GM19463 (cell line): Measurements from ENCODE around the gene ARHGEF7.

ENCODE experiments used
- ATAC-seq: cut with Tn5 transposase; IDR thresholded peaks from one replicate; pipeline ENCODE4 v1.9.1; 2021; ENCODE audit warnings: mild to moderate bottlenecking, moderate library complexity; ENCODE audit not compliant: unreplicated experiment

ARHGEF7 gene

DNA sequence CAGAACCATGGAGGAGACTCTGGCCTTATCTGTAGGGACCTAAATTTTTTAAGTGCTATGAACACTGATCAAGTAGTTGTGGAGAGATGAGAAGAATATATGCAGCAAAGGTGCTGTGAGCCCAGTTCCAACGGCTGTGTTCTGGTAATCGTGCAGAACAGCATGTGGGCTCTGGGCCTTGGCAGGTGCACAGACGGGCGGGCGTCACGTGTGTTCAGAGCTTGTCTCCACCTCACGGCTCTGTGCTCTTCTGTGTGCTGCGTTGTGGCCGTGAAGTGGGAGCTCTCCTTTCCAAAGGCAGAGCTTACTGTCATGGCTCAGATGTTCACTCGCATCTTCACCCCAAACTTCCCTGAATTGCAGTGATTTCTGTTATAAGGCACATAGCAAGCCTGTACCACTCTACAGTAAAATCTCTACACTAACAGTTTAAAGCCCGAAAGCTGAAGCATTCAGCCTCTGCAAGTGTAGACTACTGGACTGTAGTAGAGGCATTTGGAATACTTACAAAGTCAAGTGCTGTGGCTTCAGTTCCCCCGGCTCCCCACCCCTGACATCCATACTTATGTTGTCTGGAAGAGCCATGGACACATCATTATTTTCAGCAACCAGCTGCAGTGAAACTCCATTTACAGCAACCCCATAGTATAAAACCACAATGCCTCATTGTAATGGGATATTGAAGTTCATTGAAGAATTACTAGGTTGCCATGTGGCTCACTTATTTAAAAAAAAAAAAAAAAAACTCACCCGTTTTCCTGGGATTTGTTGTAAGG lies 177.8 kb downstream of the ARHGEF7 start:
- ATAC-seq: no peak

DNA sequence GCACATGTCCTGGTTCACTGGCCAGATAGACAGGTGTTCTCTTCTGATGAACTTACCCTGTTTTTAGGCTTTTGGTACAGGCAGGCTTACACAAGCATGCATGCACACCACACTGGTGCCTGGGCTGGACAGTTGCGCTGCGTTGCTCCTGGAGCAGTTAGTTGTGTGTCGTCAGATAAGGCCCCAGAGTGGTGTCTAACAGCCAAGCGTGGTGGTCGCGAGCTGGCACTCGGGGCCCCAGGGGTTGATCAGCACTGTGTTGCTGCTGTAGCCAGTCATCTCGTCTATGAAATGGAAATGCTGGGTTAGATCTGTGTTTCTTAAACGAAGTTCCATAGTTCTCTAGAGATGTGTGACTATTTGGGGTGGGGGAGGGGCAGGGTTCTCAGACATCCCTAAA lies 180.8 kb downstream of the ARHGEF7 start:
- no peak for ATAC-seq

DNA sequence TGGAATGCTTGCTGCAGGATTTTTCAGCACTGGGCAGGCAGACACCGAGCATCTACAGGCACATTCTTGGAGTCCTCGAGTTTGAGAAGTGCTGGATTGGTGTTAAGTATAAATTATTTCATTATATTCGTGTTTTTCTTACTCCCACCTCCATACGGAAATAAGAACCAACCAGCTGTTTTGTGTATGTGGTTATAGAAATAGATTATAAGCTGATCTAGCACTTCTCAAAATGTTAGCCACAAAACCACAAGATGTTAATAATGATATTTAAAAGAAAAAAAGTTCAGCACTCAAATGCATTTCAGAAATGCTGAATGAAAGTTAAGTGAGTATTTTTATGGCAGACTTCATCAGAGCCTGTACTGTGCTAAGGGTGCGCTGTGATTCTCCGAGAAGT lies 181.3 kb downstream of the ARHGEF7 start:
- ATAC-seq: no peak

DNA sequence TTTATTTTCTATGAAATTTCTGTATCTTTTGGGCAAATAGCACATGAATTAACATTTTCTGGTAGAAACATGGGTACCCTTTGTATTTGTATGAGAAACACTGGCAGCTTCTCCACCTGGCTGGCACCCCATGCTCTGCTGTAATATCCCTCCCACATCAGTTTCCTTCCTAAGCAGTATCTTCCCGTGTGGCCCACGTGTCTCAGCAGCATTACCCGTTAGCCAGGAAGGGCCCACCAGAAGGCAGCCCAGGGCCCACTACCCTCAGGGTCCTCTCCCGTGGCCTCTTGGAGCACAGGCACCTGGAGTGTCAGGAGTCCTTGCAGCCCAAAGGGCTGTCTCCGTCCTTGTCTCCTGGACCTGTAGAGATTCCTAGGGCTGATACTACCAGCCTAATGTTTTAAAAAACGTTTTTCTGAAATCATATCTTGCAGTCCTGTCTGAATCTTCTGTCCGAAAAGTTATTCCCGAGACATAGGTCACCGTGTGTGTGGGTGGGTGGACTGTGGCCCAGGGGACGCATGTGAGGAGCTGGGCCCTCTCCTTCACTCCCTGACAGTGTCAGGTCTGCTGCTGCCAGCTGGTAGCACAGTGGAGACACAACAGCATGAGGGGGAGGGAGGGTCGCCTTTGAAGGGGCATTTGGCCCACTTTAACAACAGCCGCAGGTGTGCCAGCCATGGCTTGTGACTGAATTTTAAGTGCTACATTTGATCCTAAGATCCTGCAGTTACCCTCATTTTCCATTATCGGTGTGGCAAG lies 183.3 kb downstream of the ARHGEF7 start:
- no peak for ATAC-seq

GRCh38 chr13:111302045-111302726 lies 187.1 kb downstream of the ARHGEF7 start:
- ATAC-seq: no peak

DNA sequence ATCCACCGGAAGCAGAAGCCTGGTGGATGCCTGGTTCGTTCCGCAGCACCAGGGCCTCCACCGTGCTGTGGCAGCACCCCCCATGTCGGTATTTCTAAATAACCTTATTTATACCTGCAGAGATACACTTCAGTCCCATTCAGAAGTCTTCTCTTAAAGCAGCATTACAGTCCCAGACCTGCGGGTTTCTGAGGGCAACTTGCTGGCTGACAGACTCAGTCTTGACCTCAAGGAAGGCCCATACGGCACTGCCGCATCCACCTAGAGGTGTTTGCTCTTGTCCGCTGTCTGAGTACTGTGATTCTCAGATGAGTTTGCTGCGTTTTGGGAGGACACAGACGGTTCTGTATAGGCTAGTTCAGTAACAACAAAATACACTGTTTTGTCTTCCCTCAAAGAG lies 188.4 kb downstream of the ARHGEF7 start:
- ATAC-seq: no peak

DNA sequence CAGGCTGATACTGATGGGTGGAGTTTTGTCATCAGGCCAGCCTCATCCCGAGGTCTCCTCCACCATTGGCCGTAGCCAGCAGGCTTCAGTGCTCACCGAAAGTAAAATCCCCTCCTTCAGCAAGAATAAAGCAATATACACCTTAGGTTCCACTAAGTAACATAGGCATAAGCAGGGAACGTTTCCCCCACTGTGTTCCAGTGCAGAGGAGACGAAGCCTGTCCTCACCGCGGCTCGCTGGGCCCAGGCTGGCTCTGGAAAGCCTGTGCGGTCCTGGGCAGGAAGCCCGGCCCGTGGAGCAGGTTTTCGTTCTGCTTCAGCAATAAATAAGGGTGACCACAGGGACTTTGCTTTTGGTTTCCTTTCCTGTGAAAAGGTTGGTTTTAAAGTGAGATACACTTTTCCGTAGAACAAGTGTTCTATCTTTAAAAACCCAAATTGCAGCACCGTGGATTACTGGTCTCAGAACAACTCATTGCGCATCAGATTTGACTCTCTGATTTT lies 189.0 kb downstream of the ARHGEF7 start:
- peak; percentile 95 for ATAC-seq

DNA sequence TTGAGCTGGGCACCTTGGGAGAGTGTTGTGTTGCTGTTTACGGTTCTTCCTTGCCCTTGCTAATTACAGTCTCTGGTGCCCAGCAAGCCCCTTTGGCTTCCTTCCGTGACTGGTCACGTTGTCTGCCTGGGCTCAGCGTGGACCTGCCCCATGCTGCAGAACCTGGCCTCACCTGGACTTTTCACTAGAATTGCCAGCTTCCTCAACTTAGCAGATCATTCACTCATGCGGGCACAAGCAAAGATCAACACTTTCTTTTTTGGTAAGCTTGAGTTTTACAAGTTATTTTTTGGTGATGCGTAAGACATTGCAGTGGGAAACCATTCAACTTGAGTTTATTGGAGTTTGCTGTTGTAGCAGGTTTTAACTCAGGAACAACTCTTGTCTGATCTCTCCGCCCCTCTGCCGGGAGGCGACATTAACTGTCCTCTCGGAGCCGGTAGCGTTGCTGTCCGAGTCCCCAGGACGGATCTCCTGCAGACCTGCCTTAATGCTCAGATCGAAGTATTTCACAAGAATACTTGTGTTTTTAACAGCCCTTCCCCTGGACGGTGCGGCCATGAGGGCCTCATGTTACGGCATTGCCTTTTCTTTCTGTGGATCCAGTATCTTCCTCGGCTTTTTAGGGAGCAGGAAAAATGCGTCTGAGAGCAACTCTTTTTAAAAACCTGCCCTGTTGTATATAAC lies 189.6 kb downstream of the ARHGEF7 start:
- peak; percentile 32 for ATAC-seq

GRCh38 chr13:111312944-111313590 lies 198.0 kb downstream of the ARHGEF7 start:
- no peak for ATAC-seq

- no peak for ATAC-seq
Observed at GRCh38 chr13:111313911-111314425, 198.9 kb downstream of the ARHGEF7 start.

DNA sequence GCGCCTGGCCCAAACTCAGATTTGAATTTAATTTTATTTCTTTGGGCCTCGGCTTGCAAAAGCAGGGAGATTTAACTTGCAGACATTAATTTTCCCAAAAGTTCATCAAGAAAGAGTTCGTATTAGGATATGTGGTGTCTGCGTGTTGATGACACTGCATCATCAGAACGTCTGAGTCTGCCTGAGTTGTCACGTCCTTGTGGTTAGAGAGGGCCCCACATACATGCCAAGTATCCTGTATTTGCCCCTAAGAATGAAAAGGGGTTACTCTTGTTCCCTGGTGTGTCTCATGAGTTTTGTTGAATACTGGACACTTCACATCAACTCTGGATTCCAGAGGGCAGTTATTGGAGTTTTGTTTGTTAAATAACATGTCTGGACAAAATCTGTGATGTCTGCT lies 199.7 kb downstream of the ARHGEF7 start:
- ATAC-seq: no peak

- ATAC-seq: no peak
Observed at GRCh38 chr13:111315347-111315995, 200.4 kb downstream of the ARHGEF7 start.

- ATAC-seq: no peak
Observed at GRCh38 chr13:111316161-111316730, 201.1 kb downstream of the ARHGEF7 start.

DNA sequence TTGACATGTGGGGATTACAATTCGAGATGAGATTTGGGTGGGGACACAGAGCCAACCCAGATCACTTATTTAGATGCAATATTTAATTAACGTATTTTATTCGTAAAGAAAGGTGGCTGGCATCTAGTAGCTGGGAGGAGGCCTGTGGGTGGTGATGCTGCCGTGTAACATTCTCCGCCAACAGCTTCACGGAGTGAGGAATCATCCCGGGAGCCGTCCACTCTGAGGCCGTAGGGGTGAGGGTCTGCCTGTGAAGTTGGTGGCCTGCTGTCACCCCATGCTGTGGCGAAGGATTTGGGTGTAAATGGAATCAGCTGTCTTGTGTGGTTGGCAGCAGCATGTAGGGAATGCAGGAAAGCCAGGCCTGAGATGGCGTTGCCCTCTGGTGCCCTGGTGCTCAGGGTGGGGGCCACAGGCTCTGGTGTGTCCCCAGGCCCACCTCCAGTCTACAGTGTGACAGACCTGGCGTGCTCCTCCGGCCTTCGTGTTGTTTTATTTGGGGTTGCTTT lies 202.0 kb downstream of the ARHGEF7 start:
- no peak for ATAC-seq

DNA sequence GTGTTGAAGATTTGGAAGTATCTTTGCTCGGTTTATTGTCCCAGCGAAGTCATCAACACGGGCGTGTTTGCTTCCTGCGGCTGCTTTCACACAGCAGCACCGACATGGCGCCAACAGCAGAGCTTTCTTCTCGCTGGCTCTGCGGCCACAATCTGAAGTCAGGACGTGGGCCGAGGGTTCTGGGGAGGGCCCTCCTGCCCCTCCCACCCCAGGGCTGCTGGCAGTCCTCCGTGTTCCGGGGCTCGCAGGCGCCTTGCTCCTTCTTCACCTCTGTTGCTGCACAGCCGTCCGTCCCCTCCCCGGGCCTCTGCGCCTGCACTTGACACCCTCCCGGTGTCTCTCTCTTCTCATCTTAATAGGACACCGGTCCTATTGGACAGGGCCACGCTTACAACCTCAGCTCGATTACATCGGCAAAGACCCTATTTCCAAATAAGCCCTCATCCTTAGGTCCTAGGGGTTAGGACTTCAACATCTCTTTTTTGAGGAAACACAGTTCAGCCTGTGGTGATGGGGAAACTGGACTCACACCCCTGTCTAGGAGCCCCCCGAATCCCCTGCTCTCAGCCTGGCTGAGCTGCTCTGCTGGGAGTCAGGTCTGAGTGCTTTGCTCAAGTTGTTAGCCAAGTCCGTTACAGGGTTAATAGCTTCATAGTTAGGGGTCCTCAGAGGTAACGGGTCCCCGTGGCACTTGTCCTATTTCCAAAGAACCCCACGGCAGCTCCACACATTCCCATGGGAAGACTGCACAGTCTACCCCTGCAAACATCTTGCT lies 202.6 kb downstream of the ARHGEF7 start:
- no peak for ATAC-seq

DNA sequence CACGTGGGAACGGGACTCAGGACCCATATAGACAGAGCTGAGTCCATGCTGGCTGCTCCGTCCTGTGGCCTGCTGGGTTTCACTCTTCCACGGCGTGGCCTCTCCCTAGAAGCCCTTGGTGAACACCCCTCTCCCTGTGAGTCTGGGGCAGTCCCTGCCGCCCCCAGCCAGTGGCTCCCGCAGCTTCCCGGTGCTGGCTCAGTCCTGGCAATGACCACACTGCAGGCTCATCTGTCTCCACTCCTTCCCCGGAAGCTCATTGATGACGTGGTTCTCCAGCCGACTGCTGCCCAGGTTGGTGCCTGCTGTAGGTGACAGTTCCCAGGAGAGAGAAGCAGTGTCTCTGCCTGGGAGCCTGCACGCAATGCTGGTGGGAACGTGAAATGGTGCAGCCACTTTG lies 203.3 kb downstream of the ARHGEF7 start:
- ATAC-seq: no peak

- no peak for ATAC-seq
Observed at GRCh38 chr13:111319521-111319920, 204.4 kb downstream of the ARHGEF7 start.
